NCI-H345 (cell line): ENCODE measurements around the gene LRRC53.

Experiments
- DNase-seq: peaks from one replicate; lab custom pipeline; 2025; lab: John Stamatoyannopoulos, UW

The LRRC53 gene

GRCh38 chr1:74434321-74434720, 78.1 kb downstream of the LRRC53 start:
- DNase-seq, result no peak

- DNase-seq, result no peak
Observed at GRCh38 chr1:74432325-74432724, 80.1 kb downstream of the LRRC53 start.

GRCh38 chr1:74431531-74431930, 80.9 kb downstream of the LRRC53 start:
- DNase-seq, result no peak

- DNase-seq, result no peak
Observed at GRCh38 chr1:74430342-74430934, 82.0 kb downstream of the LRRC53 start.

- no peak for DNase-seq
Observed at GRCh38 chr1:74429580-74429979, 82.8 kb downstream of the LRRC53 start.

GRCh38 chr1:74427681-74428080, 84.7 kb downstream of the LRRC53 start:
- DNase-seq, result no peak

GRCh38 chr1:74426208-74426937, 86.0 kb downstream of the LRRC53 start:
- DNase-seq, result peak; percentile 32

- no peak for DNase-seq
Observed at GRCh38 chr1:74425676-74426075, 86.7 kb downstream of the LRRC53 start.

GRCh38 chr1:74423471-74423870, 88.9 kb downstream of the LRRC53 start:
- DNase-seq, result no peak

- DNase-seq, result no peak
Observed at GRCh38 chr1:74422421-74423292, 89.8 kb downstream of the LRRC53 start.

- no peak for DNase-seq
Observed at GRCh38 chr1:74420467-74420866, 91.9 kb downstream of the LRRC53 start.
